HG02759 (cell line): ENCODE measurements around the gene IL11.

Experiments used
- ATAC-seq: cut with Tn5 transposase; IDR thresholded peaks from one replicate; pipeline ENCODE4 v1.9.1; 2021; ENCODE audit warnings: mild to moderate bottlenecking, moderate library complexity; ENCODE audit not compliant: unreplicated experiment

The IL11 gene

DNA sequence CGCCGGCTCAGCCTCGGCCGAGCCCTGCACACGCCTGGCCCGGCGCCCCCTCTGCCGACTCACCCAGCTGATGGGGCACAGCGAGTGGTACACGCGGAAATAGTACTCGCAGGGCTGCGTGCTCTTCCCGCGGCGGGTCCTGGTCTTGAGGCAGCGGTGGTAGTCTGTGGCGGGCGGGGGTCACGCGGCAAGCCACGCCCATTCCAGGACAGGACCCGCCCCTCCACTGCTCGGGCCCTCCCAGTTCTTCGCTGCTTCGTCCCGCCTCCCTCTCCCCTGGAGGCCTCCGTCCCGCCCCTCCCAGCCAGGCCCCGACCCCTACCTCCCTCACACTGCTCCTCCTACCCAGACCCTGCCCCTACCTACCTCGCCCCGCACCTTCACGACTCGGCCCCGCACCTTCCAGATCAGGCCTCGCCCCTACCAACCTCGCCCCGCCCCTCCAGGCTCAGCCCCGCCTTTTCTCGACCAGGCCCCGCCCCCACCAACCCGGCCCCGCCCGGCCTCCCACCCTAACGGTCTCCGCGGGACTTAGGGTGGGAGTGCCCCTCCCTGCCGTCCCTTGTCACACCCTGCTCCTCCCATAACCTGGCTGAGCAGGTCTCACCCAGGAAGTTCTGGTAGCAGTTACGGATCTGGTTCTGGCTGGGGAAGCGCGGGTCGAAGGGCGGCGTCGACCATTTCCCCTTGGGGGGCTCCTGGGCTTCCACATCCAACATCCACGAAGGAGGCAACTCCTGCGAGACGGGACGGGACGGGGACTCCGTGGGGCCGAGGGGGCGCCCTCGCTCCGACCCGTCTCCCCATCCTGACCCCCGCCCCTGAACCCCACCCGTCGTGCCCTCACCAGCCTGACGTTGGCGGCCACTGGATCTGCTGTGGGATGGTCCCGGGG is 16.2 kb downstream of the IL11 start:
- no peak for ATAC-seq

DNA sequence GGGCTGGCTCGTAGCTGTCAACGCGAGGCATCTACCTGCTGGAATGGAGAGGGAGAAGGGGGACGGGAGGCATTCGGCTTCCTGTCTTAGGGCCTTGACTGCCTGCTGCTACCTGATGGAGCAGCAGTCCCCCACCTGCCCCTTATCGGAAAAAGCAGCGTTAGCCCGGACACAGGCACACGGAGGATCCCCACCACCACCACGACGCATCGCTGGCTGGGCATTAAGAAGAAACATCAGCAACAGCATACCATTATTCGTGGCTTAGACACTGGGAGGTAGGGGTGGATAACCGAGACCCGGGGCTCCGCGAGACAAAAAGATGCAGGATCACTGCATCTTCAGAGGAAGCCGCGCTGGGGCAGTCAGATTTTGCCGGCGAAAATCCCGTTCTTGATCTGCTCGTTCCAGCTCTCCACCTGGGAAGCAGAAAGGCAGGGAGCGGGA is 16.9 kb downstream of the IL11 start:
- ATAC-seq, result no peak

DNA sequence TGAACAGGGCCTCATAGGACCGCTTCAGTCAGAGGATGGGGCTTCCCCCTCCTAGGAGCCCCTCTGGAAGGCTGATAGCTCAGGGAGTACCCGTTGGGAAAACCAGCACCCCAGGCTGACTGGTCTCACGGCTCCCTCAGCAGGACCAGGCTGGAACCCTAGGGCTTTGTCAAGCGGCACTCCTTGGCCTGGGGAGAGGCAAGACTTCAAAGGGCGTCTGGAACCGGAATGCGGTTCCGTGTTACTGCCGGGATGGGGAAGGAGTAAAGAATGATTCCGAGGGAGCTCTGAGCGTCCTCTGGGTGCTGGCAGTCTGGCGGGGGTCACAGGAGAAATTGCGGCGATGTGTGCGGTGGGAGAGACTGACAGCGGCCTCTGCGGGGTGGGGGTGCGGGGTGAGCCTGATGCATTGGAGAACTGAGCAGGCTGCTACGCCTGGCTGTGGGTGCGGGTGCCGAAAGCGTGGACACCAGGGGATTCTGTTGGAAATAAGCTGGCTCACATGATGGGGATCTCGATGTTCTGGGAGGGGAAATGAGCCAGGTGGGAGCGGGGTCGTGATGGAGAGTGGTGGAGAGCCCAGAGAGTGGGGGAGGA is 17.6 kb downstream of the IL11 start:
- no peak for ATAC-seq

DNA sequence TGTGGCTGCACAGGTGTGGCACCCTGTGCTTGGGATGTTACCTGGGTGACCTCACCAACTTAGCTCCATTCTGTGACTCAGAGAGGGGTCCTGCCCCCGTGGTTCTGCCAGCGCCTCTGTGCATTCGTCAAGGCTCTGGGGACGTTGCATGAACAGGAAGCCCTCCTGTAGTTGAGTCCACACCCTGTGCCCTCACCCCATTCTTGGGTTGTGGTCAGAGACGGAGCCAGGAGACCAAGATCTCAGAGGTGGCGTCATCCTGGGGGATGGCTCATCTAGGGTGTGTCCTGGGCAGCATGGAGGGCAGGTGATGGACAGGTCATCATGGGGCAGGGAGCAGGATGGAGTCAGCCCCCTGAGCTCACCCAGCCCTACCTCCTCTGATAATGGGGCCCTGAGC is 18.2 kb downstream of the IL11 start:
- no peak for ATAC-seq

DNA sequence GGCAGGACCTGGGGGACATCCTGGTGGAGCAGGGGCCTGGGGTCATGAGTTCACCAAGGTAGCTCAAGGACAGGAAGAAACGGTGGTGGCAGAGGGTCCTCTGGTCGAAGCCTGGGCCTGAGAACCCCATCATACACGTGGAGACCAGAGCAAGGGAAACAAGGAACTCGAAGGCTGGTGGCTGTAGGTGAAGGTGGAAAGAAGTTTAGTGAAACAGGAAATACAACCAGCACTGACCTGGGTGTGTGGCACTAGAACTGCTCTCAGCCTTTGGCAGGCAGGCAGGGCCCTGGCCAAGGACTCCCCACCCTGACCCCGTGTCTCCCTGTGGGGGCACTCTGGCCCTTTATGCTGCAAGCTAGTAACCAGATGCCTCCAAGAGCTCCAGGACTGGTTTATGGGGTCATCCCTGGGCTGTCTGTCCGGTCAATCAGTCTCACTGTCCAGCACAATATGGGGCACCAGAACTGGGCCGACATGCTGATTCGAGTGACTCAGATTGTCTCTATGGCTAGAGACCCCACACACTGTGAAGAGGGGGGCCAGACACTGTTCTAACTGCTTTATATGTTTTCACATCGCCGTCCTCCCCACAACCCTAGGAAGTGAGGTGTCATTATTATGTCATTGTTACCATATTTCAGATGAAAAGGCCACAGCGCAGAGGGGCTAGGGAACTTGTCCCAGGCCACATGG is 19.5 kb downstream of the IL11 start:
- ATAC-seq, result no peak

DNA sequence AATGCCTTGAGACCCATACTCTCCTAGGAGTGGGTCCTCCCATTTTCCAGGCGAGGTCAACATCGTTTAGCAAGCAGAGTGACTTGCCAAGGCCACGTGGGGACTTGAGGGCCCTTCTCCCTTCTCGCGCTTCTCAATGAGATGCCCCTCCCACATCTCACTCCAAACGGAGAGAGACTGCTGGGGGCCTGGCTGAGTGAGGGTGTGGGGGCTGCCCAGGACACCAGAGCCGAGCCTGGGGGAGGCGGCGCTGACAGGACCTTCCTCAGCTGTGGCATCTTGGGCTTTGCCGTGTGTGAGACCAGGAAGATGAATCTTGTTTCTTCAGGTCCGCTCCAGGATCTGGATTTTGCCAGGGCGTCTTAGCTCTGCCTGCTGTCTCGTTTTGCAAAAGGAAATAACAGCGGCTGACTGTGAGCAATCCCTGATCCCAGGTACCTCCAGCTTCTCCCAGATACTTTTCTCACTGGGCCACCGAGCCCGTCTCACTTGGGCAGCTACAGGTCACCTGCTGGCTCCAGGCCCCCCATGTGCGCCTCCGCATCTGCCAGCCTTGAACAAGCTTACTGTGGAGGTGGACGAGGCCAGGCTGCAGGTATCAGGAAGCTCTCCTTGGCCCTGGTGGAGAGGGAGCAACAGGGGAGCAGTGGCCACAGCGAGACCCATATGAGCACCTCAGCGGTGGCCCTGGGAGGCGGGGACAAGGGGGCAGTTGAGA is 21.8 kb downstream of the IL11 start:
- no peak for ATAC-seq

DNA sequence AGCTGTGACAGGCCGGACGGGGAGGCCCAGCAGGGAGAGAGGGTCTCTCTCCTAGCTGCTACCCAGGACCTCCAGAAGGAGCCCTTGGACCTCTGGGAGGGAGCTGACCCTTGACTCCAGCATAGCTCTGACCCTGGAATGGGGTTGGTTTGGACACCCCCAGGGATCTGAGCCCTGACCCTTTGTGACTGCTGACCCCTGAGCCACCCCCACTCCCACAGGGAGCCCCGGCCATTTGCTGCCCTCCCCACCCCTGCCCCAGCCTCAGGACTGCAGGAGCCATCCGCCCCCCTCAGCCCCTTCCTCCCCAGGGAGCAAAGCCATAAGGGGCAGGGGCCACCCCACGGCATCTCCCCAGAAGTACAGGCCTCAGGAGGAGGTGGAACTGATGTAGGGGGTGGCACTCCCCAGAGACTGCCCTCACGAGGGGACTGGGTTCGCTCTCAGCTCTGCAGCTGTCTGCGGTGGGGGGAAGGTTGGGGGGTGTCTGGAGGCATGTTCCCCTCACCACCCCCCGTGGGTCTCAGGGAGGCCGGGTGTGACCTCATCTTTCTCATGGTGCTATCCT is 22.7 kb downstream of the IL11 start:
- ATAC-seq, result no peak

DNA sequence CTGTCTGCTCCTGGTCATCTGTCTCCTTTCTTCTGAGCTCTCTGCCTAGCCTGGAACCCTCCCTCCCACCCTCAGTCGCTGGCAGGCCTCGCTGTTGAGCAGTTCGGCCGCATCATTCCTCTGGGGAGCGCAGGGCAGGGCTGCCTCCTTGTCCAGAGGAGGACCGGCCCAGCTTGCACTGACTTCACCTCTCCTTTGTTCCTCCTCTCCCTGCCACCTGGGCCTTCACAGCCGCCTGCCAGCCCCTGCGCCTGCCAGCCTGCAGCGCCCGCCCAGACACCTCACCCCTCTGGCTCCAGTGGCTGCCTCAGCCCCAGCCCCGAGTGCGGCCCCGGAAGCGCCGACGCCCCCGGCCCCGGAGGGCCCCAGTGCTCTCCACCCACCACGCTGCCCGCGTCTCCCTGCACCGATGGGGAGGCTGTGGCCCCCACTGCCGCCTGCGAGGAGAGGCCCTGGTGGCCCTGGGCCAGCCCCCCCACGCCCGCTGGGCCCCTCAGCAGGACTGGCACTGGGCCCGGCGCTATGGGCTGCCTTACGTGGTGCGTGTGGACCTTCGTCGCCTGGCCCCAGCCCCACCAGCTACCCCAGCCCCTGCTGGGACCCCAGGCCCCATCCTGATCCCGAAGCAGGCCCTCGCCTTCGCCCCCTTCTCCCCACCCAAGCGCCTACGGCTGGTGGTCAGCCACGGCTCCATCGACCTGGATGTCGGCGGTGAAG is 23.4 kb downstream of the IL11 start:
- ATAC-seq, result no peak

DNA sequence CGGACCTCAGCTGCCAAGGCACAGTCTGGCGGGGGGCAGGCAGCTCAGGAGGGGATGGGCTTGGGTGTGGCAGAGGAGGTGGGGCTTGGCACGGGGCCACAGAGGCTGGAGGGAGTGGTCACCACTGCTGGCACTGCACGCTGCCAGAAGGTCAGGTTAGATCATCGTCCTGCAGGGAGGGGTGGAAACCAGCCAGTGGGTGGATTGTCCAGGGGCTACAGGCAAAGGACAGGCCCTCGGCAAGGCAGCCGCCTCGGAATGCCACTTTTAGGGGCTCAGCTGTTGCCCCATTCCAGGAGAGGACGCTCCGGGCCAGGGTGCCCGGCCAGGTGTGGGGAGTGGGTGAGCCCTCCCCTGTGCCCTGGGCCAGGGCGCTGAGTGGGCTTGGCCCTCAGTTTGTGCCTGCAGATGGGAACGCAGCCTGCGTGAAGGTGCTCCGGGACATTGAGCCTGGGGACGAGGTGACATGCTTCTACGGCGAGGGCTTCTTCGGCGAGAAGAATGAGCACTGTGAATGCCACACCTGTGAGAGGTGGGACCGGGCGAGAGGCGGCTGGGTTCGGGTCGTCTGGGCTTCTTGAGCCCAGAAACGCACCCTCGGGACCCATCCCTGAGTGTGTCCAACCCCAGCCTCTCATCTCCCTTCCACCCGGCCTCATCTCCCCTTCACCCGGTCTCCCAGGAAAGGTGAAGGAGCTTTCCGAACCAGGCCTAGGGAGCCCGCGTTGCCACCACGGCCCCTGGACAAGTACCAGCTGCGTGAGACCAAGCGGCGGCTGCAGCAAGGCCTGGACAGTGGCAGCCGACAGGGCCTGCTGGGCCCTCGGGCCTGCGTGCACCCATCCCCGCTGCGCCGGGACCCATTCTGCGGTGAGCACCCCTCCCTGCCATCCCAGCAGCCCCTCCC is 24.2 kb downstream of the IL11 start:
- ATAC-seq, result no peak

DNA sequence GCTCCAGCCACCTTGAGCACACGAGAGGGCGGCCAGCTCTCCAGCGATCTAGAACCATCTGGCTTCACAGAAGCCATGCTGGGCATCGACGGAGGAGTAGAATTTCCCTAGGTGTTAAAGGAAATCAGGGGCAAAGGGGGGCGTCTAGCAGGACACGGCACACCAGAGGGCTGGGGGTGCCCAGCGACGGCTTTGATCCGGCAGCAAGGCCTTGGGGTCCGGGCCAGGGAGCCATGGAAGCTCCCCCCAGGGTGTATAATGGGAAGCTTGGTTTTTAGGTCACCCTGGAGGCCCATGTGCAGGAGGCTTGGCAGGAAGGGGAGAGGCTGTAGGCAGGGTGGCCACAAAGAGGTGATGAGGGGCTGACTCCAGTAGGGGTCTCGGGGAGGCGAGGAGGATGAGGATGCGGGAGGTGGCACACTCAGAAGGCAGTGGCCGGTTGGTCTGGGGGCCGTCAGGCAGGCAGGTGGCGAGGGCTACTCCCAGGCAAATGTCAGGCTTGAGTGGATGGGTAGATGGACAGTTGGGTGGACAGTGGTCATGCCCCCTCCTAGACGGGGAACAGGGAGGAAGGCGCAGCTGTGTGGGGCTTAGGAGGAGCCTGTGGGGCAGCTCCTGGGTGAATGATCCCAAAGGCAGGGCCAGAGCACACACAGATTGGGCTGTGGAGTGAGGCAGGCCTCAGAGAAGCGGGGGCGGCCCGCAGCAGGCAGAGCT is 25.0 kb downstream of the IL11 start:
- no peak for ATAC-seq

DNA sequence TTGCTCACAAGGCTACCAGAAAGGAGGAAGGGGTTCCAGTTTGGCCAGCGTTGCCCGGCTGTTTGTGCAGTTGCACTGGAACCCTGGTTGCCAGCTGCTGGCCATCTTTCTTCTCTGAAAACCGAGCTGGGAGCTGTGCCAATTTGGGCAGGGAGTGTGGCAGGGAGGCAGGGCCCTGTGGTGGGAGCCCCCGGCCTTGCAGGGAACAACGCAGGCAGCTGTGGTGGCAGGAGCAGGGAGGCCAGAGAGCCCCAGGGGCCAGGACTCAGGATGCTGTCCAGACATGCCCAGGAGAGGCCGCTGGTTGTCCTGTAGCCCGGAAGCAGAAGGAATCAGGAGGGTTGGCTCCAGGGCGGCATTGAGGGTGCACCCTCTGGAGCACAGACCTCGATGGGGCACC is 25.8 kb downstream of the IL11 start:
- no peak for ATAC-seq

DNA sequence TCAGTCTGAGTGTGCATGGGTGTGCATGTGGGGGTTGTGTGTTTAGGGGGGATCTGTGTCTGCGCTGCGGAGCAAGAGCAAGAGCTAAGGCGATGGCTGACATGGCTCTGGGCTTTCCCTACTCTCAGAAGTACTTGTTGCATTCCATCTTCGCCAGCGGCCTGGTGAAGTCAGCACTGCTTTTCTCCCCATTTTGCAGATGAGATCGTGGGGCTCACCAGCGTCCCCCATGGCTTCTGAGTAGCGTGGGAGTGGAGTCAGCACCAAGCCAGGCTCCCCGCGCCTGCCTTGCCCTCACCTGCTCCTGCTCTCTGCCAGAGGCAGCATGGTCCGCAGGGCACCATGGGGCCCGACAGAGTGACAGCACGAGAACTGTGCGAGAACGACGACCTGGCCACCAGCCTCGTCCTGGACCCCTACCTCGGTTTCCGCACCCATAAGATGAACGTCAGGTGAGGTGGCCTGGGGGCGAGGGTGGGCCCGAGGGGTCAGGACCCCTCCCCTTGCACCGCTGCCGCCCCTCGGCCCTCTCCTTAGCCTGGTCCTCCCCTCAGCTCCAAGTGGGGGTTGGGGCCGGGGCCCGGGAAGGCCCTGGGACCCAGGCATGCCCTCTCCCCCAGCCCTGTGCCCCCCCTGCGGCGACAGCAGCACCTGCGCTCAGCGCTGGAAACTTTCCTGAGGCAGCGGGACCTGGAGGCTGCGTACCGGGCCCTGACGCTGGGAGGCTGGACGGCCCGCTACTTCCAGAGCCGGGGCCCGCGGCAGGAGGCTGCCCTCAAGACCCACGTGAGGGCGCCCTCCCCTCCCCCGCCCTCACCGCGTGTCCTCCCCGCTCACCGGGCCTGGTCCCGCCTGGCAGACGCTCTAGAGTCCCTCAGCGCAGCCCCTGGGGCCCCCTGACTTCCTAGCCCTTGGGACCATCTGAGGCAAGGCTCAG is 28.4 kb downstream of the IL11 start:
- no peak for ATAC-seq

DNA sequence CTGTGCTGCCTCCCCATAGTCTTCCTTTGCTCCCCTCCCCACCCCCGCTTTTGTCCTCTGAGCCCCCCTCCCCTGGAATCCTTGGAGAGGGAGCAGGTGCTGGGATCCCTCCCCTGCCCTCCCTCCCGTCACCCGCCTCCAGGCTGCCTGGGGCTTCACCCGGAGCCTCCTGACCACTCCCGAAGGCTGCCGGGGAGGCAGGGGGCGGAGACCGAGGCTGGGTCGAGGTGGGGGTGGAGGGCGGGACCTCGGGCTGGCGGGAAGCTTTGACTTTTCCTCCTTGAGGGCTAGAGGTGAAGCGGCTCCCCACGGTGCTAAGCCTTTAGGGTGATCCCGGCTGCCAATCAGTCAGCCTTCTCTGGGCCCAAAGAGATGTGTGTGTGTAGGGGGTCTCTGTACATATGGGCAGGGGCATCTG is 29.1 kb downstream of the IL11 start:
- ATAC-seq, result no peak

DNA sequence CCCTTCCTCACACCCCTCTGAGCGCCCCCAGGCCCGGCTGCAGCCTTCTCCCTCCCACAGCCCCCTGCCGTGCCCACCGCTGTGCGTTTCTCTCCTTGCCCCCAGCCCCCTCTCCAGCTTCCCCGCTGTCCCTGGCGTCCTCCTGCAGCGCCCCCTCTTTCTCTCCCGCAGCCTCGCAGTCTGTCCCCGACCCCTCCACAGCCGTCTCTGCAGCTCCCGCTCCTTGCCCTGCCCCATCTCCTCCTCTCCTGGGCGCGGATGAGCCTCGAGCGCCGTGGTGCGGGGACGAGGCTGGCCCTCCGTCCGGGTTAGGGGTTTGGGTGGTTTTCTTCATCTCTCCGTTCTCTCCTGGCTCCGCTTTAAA is 29.5 kb downstream of the IL11 start:
- no peak for ATAC-seq

DNA sequence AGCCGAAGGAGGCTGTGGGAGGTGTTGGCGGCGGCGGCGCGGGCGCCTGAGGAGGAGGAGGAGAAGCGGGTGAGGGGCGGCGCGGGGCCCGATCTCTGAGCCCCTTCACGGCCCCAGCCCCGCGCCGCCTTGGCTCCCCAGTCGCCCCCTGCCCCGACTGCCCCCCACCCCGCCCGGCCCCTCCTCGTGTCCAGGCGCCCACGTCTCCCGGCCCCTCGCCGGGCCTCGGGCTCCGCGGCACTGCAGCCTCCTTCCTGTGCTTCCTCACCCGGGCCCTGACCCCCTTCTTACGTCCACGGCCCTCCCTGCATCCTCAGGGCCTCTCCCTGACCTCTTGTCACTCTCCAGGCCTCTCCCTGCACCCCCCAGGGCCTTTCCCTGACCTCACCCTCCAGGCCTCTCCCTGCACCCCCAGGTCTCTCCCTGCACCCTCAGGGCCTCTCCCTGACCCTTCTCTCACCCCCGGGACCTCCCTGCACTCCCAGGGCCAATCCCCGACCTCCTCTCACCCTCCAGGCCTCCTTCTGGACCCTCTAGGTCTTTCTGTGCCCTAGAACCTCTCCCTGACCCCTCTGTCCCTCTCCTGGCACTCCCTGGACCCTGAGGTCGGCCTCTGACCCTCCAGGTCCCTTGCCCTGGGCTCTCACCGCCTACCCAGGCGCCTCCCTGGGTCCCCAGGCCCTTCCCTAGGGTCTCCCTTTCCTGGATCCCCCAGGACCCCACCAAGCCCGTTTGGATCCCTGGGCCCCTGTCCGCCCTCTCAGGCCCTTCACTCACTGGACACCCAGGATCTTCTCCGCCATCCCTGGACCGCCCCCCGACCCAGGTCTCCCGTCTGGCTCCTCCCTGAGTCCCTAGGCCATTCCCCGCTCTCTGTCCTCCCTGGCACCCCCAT is 30.1 kb downstream of the IL11 start:
- ATAC-seq, result no peak

DNA sequence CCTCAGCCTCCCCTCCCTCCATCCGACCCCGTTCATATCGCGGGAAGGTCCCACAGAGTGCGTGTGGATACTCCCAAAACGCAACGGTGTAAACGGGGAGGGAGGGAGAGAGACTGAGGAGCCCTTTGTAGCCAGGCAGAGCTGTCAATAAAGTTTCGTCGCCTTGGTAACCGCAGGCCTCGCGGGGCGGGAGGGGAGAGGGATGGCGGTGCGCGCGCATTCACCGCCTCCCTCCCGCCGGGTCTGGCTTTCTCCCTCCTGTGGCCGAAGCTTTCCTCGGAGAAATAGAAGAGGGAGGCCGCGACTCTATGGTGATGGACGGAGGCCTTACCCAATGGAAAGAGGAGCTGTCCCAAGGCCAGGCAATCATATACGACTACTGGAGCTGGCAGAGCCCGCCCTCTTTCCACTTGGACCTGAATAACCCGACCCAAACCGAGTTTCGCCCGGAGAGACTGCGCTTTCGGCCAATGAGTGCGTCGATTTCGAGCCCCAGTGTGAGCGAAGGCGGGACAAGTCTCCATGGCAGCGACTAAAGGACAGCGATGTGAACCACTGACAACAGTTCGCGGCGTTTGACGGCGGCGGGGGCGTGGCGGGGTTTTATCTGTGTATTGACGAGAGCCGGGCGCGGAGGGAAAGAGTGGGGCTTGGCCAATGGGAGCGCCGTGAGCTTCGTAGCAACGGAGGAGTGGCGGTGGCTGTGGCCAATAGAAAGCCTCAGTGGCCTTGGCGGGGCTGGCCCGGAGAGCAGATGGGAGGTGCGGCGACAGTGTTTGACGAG is 31.0 kb downstream of the IL11 start, which contains the start of gene KMT5C:
KMT5C (plus strand) TSS at position 772 of the 784 bp plus-strand sequence. CDS start 2,061 bp downstream, outside the sequence.
- peak; percentile 83 for ATAC-seq
